Measurements from ENCODE around the gene RELCH.
"Not testable (repeated sequence)": the region's sequence is repeated elsewhere in the genome, so short reads cannot be mapped to it uniquely, and the experiment has no call there.

The RELCH gene

DNA sequence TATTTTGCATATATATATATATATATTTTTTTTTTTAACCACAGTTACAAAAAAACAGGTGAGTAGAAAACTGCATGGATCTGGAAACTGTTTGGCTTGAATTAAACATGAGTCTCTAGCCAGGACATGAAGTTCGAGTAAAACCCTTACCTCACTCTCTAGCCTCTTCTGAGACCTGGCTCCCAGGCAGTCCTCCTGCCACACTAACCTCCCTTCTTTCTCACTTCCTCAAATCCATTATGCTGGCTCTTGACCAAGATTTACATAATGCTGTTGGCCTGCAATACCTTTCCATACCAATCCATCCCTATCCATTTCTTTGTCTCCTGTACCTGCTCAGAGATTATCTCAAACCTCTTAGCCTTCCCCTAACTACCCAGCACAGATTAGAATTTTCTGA lies 34.2 kb upstream of the RELCH start:
- H3K4me3 ChIP-seq (ENCODE audit: low read length) = no peak overlapping the region
- DNase-seq (ENCODE audit: low read depth) = no peak
- TF ChIP-seq CTCF (conservative IDR thresholded peaks at IDR 0.05; ENCODE audit: low read depth, low read length) = no peak

- no peak for TF ChIP-seq CTCF (conservative IDR thresholded peaks at IDR 0.05; ENCODE audit: low read depth, low read length)
- no peak overlapping the region for H3K4me3 ChIP-seq (ENCODE audit: low read length)
- no peak for DNase-seq (ENCODE audit: low read depth)
Measured at GRCh38 chr18:62157843-62158242, 29.2 kb upstream of the RELCH start.

GRCh38 chr18:62164310-62164709 lies 22.7 kb upstream of the RELCH start:
- H3K4me3 ChIP-seq (ENCODE audit: low read length) = no peak overlapping the region
- no peak for TF ChIP-seq CTCF (conservative IDR thresholded peaks at IDR 0.05; ENCODE audit: low read depth, low read length)
- DNase-seq (ENCODE audit: low read depth) = no peak

DNA sequence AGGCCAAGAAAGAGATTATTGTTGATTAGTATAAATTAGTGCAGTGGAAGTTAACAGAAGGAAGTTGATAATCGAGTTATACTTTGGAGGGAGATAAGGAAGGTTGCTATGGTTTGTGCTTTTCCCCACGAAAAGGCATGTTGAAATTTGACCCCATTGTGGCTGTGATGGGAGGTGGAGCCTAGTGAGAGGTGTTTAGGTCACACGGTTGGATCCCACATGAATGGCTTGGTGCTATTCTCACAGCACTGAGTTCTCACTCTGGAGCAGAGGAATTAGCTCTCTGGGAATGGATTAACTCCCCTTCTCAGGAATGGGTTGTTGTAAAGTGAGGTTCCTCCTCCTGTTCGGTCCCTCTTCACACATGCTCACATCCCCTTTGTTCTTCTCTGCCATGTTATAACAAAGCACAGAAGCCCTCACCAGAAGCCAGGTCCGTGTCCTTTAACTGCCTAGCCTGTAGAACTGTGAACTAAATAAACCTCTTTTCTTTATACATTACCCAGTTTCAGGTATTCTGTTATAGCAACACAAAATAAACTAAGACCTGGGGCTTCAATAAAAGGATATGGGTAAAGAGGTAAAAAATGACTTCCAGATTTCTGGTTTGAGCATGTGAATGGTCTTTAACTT lies 22.1 kb upstream of the RELCH start:
- no peak for DNase-seq (ENCODE audit: low read depth)
- H3K4me3 ChIP-seq (ENCODE audit: low read length) = no peak overlapping the region
- no peak for TF ChIP-seq CTCF (conservative IDR thresholded peaks at IDR 0.05; ENCODE audit: low read depth, low read length)

- DNase-seq (ENCODE audit: low read depth) = no peak
- TF ChIP-seq CTCF (conservative IDR thresholded peaks at IDR 0.05; ENCODE audit: low read depth, low read length) = no peak
- no peak overlapping the region for H3K4me3 ChIP-seq (ENCODE audit: low read length)
Measured at GRCh38 chr18:62165583-62165982, 21.5 kb upstream of the RELCH start.

- H3K4me3 ChIP-seq (ENCODE audit: low read length); DNase-seq (ENCODE audit: low read depth): not testable (repeated sequence)
Measured at GRCh38 chr18:62166524-62166923, 20.5 kb upstream of the RELCH start.

DNA sequence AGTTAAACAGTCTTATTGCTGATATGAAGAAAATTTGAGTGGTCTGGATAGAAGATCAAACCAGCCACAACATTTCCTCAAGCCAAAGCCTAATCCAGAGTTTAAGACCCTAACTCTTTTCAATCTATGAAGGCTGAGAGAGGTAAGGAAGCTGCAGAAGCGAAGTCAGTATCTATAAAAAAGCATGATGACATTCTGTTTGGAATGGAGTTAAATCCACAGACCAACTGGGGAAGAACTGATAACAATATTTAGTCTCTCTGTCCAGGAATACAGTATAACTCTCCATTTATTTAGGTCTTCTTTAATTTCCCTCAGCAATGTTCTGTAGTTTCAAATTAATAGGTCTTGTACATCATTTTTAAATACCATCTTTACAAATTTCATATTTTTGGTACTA lies 16.2 kb upstream of the RELCH start:
- no peak for TF ChIP-seq CTCF (conservative IDR thresholded peaks at IDR 0.05; ENCODE audit: low read depth, low read length)
- no peak for DNase-seq (ENCODE audit: low read depth)
- H3K4me3 ChIP-seq (ENCODE audit: low read length) = no peak overlapping the region

GRCh38 chr18:62172298-62172697 lies 14.8 kb upstream of the RELCH start:
- no peak overlapping the region for H3K4me3 ChIP-seq (ENCODE audit: low read length)
- no peak for TF ChIP-seq CTCF (conservative IDR thresholded peaks at IDR 0.05; ENCODE audit: low read depth, low read length)
- no peak for DNase-seq (ENCODE audit: low read depth)
